Measurements from ENCODE around the gene DACT3.
A peak's percentile ranks its signal among the peaks of the same experiment; 100 is the strongest.

Gene DACT3

DNA sequence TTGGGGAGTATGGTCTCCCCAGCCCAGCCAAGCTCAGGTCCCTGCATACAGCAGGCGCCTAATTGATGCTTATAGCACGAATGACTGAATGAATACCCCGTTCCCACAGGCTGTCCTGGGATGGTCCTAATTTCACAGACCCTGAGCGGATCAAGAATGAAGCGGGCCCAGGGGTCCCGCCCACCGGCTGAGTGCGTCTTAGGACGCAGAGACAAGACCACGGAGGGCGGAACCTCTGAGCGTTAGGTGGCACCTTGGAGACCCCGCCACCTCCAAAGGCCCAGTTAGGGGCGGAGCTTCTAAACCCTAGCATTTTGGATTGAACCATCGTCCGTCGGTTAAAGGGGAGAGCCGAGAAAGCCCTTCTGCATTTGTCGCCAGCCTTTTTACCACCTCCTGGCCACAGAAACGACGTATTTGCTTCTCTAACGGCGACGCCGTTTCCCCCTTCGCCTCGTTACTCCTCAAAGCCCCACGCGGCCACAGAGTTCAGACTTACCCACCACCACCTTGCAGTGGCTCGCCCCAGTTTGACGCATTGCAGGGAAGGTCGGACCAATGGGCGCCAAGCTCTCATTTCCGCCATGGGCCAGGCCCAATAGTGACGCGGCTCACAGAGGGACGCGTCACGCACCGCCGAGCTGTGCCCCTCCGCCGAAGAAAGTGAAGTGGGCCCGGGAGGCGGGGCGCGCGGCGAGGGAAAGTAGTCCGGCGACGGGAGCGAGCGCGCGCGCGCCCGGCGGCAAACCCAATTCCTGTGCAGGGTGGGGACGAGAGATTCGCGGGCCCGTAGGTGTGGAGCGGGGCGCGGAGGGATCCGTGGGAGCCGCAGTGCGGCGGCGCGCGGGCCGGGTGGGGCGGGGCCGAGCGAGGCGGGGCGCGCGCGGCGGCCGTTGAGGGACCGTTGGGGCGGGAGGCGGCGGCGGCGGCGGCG, 60.3 kb downstream of the DACT3 start:
- TF ChIP-seq, protein P1, sequence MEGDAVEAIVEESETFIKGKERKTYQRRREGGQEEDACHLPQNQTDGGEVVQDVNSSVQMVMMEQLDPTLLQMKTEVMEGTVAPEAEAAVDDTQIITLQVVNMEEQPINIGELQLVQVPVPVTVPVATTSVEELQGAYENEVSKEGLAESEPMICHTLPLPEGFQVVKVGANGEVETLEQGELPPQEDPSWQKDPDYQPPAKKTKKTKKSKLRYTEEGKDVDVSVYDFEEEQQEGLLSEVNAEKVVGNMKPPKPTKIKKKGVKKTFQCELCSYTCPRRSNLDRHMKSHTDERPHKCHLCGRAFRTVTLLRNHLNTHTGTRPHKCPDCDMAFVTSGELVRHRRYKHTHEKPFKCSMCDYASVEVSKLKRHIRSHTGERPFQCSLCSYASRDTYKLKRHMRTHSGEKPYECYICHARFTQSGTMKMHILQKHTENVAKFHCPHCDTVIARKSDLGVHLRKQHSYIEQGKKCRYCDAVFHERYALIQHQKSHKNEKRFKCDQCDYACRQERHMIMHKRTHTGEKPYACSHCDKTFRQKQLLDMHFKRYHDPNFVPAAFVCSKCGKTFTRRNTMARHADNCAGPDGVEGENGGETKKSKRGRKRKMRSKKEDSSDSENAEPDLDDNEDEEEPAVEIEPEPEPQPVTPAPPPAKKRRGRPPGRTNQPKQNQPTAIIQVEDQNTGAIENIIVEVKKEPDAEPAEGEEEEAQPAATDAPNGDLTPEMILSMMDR (IDR thresholded peaks at IDR 0.05; ENCODE audit: borderline replicate concordance, control extremely low read depth, extremely low read depth, insufficient read depth, missing control alignments), result no peak
- in situ Hi-C loops (cut with MboI; ENCODE audit: low sequenced_read_pairs, unreplicated experiment), result no loop called here
- DNase-seq (ENCODE audit: low spot score), result peak; percentile 95

GRCh38 chr19:46599716-46600373, 61.1 kb downstream of the DACT3 start:
- no peak for DNase-seq (ENCODE audit: low spot score)
- in situ Hi-C loops (cut with MboI; ENCODE audit: low sequenced_read_pairs, unreplicated experiment), result no loop called here
- TF ChIP-seq, protein P1 (IDR thresholded peaks at IDR 0.05; ENCODE audit: borderline replicate concordance, control extremely low read depth, extremely low read depth, insufficient read depth, missing control alignments), result no peak

GRCh38 chr19:46598372-46598917, 62.5 kb downstream of the DACT3 start:
- in situ Hi-C loops (cut with MboI; ENCODE audit: low sequenced_read_pairs, unreplicated experiment), result no loop called here
- TF ChIP-seq, protein P1 (IDR thresholded peaks at IDR 0.05; ENCODE audit: borderline replicate concordance, control extremely low read depth, extremely low read depth, insufficient read depth, missing control alignments), result no peak
- no peak for DNase-seq (ENCODE audit: low spot score)

Data from GM13976 (cell line).